HEK293 (cell line): ENCODE data around the gene HES3.

ENCODE experiments used
- BCL11A ChIP-seq: fragments of 450-650 bp; formaldehyde crosslinking; IDR thresholded peaks from 2 replicates; pipeline ENCODE4 v1.5.1; 2016; ENCODE audit warnings: low read depth, missing biosample characterization, missing genetic modification characterization
- GLI4 ChIP-seq: fragments of 450-650 bp; formaldehyde crosslinking; IDR thresholded peaks from 2 replicates; pipeline ENCODE4 v1.5.1; 2016; ENCODE audit warnings: missing biosample characterization, missing genetic modification characterization
- HOXA7 ChIP-seq: sonication (generic); formaldehyde crosslinking; IDR thresholded peaks from 2 replicates; pipeline ENCODE4 v1.8.1; 2022; ENCODE audit warnings: missing genetic modification reagents, borderline replicate concordance
- IKZF3 ChIP-seq: fragments of 450-650 bp; IDR thresholded peaks from 2 replicates; pipeline ENCODE4 v1.5.0; 2018; ENCODE audit warnings: missing biosample characterization, mild to moderate bottlenecking, missing genetic modification characterization, moderate library complexity
- KLF1 ChIP-seq: fragments of 450-650 bp; formaldehyde crosslinking; IDR thresholded peaks from 2 replicates; pipeline ENCODE4 v1.5.1; 2016; ENCODE audit warnings: missing biosample characterization, missing genetic modification characterization
- REPIN1 ChIP-seq: fragments of 450-650 bp; formaldehyde crosslinking; IDR thresholded peaks from 2 replicates; pipeline ENCODE4 v1.5.1; 2017; ENCODE audit warnings: missing biosample characterization, missing genetic modification characterization, low read depth
- ZBTB6 ChIP-seq: fragments of 450-650 bp; formaldehyde crosslinking; IDR thresholded peaks from 2 replicates; pipeline ENCODE4 v1.5.1; 2017; ENCODE audit warnings: missing biosample characterization, missing genetic modification characterization
- ZEB2 ChIP-seq: fragments of 450-650 bp; formaldehyde crosslinking; IDR thresholded peaks from 2 replicates; pipeline ENCODE4 v1.5.1; 2016; ENCODE audit warnings: missing biosample characterization, missing genetic modification characterization
- ZFHX2 ChIP-seq: fragments of 450-650 bp; formaldehyde crosslinking; conservative IDR thresholded peaks from 2 replicates; pipeline ENCODE4 v1.5.1; 2016; ENCODE audit warnings: missing biosample characterization, missing genetic modification characterization
- ZFP37 ChIP-seq: fragments of 450-650 bp; formaldehyde crosslinking; IDR thresholded peaks from 2 replicates; pipeline ENCODE4 v1.5.1; 2016; ENCODE audit warnings: missing biosample characterization, missing genetic modification characterization
- ZNF155 ChIP-seq: fragments of 450-650 bp; formaldehyde crosslinking; IDR thresholded peaks from 2 replicates; pipeline ENCODE4 v1.5.1; 2016; ENCODE audit warnings: missing biosample characterization, missing genetic modification characterization
- ZNF157 ChIP-seq: fragments of 450-650 bp; formaldehyde crosslinking; IDR thresholded peaks from 2 replicates; pipeline ENCODE4 v1.5.1; 2016; ENCODE audit warnings: missing biosample characterization, missing genetic modification characterization
- ZNF2 ChIP-seq: fragments of 450-650 bp; formaldehyde crosslinking; IDR thresholded peaks from 2 replicates; pipeline ENCODE4 v1.5.1; 2016; ENCODE audit warnings: missing biosample characterization, missing genetic modification characterization
- ZNF223 ChIP-seq: fragments of 450-650 bp; formaldehyde crosslinking; IDR thresholded peaks from 2 replicates; pipeline ENCODE4 v1.5.1; 2016; ENCODE audit warnings: missing biosample characterization, missing genetic modification characterization
- ZNF292 ChIP-seq: fragments of 450-650 bp; formaldehyde crosslinking; IDR thresholded peaks from 2 replicates; pipeline ENCODE4 v1.5.1; 2016; ENCODE audit warnings: low read depth, missing biosample characterization, missing genetic modification characterization, borderline replicate concordance
- ZNF362 ChIP-seq: fragments of 450-650 bp; formaldehyde crosslinking; IDR thresholded peaks from 2 replicates; pipeline ENCODE4 v1.5.1; 2016; ENCODE audit warnings: missing biosample characterization, missing genetic modification characterization
- ZNF473 ChIP-seq: fragments of 450-650 bp; formaldehyde crosslinking; IDR thresholded peaks from 2 replicates; pipeline ENCODE4 v1.5.1; 2017; ENCODE audit warnings: missing biosample characterization, missing genetic modification characterization
- ZNF548 ChIP-seq: fragments of 450-650 bp; formaldehyde crosslinking; IDR thresholded peaks from 2 replicates; pipeline ENCODE4 v1.5.1; 2016; ENCODE audit warnings: missing biosample characterization, missing genetic modification characterization
- ZNF555 ChIP-seq: fragments of 450-650 bp; formaldehyde crosslinking; conservative IDR thresholded peaks from 2 replicates; pipeline ENCODE4 v1.5.1; 2017; ENCODE audit warnings: missing biosample characterization, mild to moderate bottlenecking, missing genetic modification characterization, inconsistent platforms
- ZNF560 ChIP-seq: fragments of 450-650 bp; formaldehyde crosslinking; IDR thresholded peaks from 2 replicates; pipeline ENCODE4 v1.5.1; 2017; ENCODE audit warnings: missing biosample characterization, missing genetic modification characterization, borderline replicate concordance
- ZNF585B ChIP-seq: fragments of 450-650 bp; formaldehyde crosslinking; IDR thresholded peaks from 2 replicates; pipeline ENCODE4 v1.5.1; 2016; ENCODE audit warnings: missing biosample characterization, missing genetic modification characterization
- ZNF596 ChIP-seq: fragments of 450-650 bp; IDR thresholded peaks from 2 replicates; pipeline ENCODE4 v1.5.0; 2018; ENCODE audit warnings: missing biosample characterization, mild to moderate bottlenecking, missing genetic modification characterization, moderate library complexity
- ZNF664 ChIP-seq: fragments of 450-650 bp; formaldehyde crosslinking; IDR thresholded peaks from 2 replicates; pipeline ENCODE4 v1.5.1; 2016; ENCODE audit warnings: missing biosample characterization, missing genetic modification characterization
- ZNF747 ChIP-seq: fragments of 450-650 bp; formaldehyde crosslinking; IDR thresholded peaks from 2 replicates; pipeline ENCODE4 v1.5.1; 2016; ENCODE audit warnings: missing biosample characterization, missing genetic modification characterization
- ZSCAN16 ChIP-seq: fragments of 450-650 bp; formaldehyde crosslinking; IDR thresholded peaks from 2 replicates; pipeline ENCODE4 v1.5.1; 2016; ENCODE audit warnings: missing biosample characterization, missing genetic modification characterization
- TF ChIP-seq, protein P1 (sequence below): fragments of 450-650 bp; formaldehyde crosslinking; optimal IDR thresholded peaks from 2 replicates; pipeline ENCODE3; 2016; ENCODE audit warnings: missing biosample characterization, mild to moderate bottlenecking, missing genetic modification characterization
- TF ChIP-seq, protein P2 (sequence below): IDR thresholded peaks from 2 replicates; pipeline ENCODE4 v1.6.1; 2011; ENCODE audit warnings: mild to moderate bottlenecking, low read depth, low read length, borderline replicate concordance
- TF ChIP-seq, protein P3 (sequence below): fragments of 450-650 bp; formaldehyde crosslinking; conservative IDR thresholded peaks from 2 replicates; pipeline ENCODE4 v1.5.1; 2016; ENCODE audit warnings: low read depth, missing biosample characterization, missing genetic modification characterization
- TF ChIP-seq, protein P4 (sequence below): fragments of 450-650 bp; formaldehyde crosslinking; IDR thresholded peaks from 2 replicates; pipeline ENCODE4 v1.5.1; 2016; ENCODE audit warnings: missing biosample characterization, missing genetic modification characterization

HES3 gene

GRCh38 chr1:6245086-6245868 lies 1.3 kb downstream of the HES3 start (continued):
- TF ChIP-seq ZBTB6 (tag by site-specific recombination) (0 out of 2 replicates have a peak, but pooled peaks have one; percentile 8), ZSCAN16 (tag by site-specific recombination) (no peak), ZNF560 (tag by site-specific recombination) (no peak), ZNF596 (0 out of 2 replicates have a peak, but pooled peaks have one; percentile 21), ZNF292 (no peak), ZNF747 (tag by site-specific recombination) (no peak), ZNF664 (tag by site-specific recombination) (no peak), ZFHX2 (tag by site-specific recombination) (peak; percentile 86), ZNF548 (tag by site-specific recombination) (no peak), ZNF555 (tag by site-specific recombination) (no peak), ZNF473 (tag by site-specific recombination) (no peak), ZNF2 (tag by site-specific recombination) (peak; percentile 32; the same call in 1 of the 2 replicates), ZNF157 (tag by site-specific recombination) (no peak), REPIN1 (tag by site-specific recombination) (no peak), ZNF155 (tag by site-specific recombination) (no peak), HOXA7 (CRISPR knock-in tag) (0 out of 2 replicates have a peak, but pooled peaks have one; percentile 66), ZNF362 (no peak), ZEB2 (tag by site-specific recombination) (peak; percentile 20; the same call in 1 of the 2 replicates), IKZF3 (tag by site-specific recombination) (peak; percentile 55), GLI4 (no peak), ZNF585B (tag by site-specific recombination) (no peak), KLF1 (peak; percentile 31; the same call in 1 of the 2 replicates), BCL11A (tag by site-specific recombination) (no peak), ZFP37 (tag by site-specific recombination) (no peak), ZNF223 (no peak)
- TF ChIP-seq, protein P1, sequence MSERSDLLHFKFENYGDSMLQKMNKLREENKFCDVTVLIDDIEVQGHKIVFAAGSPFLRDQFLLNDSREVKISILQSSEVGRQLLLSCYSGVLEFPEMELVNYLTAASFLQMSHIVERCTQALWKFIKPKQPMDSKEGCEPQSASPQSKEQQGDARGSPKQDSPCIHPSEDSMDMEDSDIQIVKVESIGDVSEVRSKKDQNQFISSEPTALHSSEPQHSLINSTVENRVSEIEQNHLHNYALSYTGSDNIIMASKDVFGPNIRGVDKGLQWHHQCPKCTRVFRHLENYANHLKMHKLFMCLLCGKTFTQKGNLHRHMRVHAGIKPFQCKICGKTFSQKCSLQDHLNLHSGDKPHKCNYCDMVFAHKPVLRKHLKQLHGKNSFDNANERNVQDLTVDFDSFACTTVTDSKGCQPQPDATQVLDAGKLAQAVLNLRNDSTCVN, result peak; percentile 66
- TF ChIP-seq, protein P2, sequence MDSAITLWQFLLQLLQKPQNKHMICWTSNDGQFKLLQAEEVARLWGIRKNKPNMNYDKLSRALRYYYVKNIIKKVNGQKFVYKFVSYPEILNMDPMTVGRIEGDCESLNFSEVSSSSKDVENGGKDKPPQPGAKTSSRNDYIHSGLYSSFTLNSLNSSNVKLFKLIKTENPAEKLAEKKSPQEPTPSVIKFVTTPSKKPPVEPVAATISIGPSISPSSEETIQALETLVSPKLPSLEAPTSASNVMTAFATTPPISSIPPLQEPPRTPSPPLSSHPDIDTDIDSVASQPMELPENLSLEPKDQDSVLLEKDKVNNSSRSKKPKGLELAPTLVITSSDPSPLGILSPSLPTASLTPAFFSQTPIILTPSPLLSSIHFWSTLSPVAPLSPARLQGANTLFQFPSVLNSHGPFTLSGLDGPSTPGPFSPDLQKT, result no peak
- TF ChIP-seq, protein P3, sequence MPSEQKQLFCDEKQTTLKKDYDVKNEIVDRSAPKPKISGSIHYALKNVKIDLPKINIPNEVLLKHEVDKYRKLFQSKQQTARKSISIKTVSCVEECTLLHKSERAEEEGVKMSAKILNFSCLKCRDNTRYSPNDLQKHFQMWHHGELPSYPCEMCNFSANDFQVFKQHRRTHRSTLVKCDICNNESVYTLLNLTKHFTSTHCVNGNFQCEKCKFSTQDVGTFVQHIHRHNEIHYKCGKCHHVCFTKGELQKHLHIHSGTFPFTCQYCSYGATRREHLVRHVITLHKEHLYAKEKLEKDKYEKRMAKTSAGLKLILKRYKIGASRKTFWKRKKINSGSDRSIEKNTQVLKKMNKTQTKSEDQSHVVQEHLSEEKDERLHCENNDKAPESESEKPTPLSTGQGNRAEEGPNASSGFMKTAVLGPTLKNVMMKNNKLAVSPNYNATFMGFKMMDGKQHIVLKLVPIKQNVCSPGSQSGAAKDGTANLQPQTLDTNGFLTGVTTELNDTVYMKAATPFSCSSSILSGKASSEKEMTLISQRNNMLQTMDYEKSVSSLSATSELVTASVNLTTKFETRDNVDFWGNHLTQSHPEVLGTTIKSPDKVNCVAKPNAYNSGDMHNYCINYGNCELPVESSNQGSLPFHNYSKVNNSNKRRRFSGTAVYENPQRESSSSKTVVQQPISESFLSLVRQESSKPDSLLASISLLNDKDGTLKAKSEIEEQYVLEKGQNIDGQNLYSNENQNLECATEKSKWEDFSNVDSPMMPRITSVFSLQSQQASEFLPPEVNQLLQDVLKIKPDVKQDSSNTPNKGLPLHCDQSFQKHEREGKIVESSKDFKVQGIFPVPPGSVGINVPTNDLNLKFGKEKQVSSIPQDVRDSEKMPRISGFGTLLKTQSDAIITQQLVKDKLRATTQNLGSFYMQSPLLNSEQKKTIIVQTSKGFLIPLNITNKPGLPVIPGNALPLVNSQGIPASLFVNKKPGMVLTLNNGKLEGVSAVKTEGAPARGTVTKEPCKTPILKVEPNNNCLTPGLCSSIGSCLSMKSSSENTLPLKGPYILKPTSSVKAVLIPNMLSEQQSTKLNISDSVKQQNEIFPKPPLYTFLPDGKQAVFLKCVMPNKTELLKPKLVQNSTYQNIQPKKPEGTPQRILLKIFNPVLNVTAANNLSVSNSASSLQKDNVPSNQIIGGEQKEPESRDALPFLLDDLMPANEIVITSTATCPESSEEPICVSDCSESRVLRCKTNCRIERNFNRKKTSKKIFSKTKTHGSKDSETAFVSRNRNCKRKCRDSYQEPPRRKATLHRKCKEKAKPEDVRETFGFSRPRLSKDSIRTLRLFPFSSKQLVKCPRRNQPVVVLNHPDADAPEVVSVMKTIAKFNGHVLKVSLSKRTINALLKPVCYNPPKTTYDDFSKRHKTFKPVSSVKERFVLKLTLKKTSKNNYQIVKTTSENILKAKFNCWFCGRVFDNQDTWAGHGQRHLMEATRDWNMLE (tag by site-specific recombination), result no peak
- TF ChIP-seq, protein P4, sequence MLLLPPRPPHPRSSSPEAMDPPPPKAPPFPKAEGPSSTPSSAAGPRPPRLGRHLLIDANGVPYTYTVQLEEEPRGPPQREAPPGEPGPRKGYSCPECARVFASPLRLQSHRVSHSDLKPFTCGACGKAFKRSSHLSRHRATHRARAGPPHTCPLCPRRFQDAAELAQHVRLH (tag by site-specific recombination), result 0 out of 2 replicates have a peak, but pooled peaks have one; percentile 51
